Esophagus muscularis mucosa (tissue), 4 donors: ENCODE results near the gene KIF3A. TPM values are rescaled to one million over a fixed set of nuclear protein-coding genes. Genes with fewer than 3 reads are reported as not detected.

Experiments
- DNase-seq: peaks from one replicate; pipeline ENCODE4 v3.0.0-alpha.2; 2017; ENCODE audit errors: extremely low spot score
- H3K27ac ChIP-seq, 4 donors: fragments of 200-600 bp; sonication (generic); replicated peaks in 1 of 4; 1 replicate in 3 of 4; 2 replicates in 1 of 4; pipeline ENCODE4 v1.5.1; 2016 to 2019; ENCODE audit warnings: mild to moderate bottlenecking in 1 of 4
- H3K27me3 ChIP-seq, 4 donors: fragments of 200-600 bp; sonication (generic); one replicate each; pipeline versions ENCODE4 v1.5.1 to v1.6.0; 2016 to 2019
- H3K36me3 ChIP-seq, 4 donors: fragments of 200-600 bp; sonication (generic); one replicate each; pipeline ENCODE4 v1.5.1; 2016 to 2019
- H3K4me1 ChIP-seq, 4 donors: fragments of 200-600 bp; sonication (generic); one replicate each; pipeline ENCODE4 v1.5.1; 2016 to 2019
- H3K4me3 ChIP-seq, 4 donors: fragments of 200-600 bp; sonication (generic); 1 replicate in 2 of 4; 2 replicates in 2 of 4; pipeline ENCODE4 v1.5.1; 2016 to 2019; ENCODE audit warnings: mild to moderate bottlenecking in 4 of 4, moderate library complexity in 1 of 4
- H3K9me3 ChIP-seq, 4 donors: fragments of 200-600 bp; sonication (generic); 1 replicate in 3 of 4; 2 replicates in 1 of 4; pipeline ENCODE4 v1.5.1; 2016 to 2019
- CTCF ChIP-seq, 3 experiments: fragments of 200-600 bp in 2 of 3; fragments of 450-650 bp in 1 of 3; sonication (generic) in 2 of 3; IDR thresholded peaks; one replicate each; pipeline ENCODE4 v1.5.1; 2017 to 2019; ENCODE audit warnings: antibody characterized with exemption in 3 of 3, mild to moderate bottlenecking in 2 of 3, moderate library complexity in 1 of 3
- EP300 ChIP-seq: sonication (generic); formaldehyde crosslinking; IDR thresholded peaks from one replicate; pipeline ENCODE4 v1.6.1; 2017; ENCODE audit warnings: antibody characterized with exemption
- POLR2A ChIP-seq: fragments of 450-650 bp; IDR thresholded peaks from one replicate; pipeline ENCODE4 v1.6.1; 2017; ENCODE audit warnings: antibody characterized with exemption, moderate library complexity, mild to moderate bottlenecking, low read depth
- POLR2AphosphoS5 ChIP-seq, 2 donors: sonication (generic); formaldehyde crosslinking; IDR thresholded peaks; one replicate each; pipeline ENCODE4 v1.6.1; 2017; ENCODE audit warnings: antibody characterized with exemption in 2 of 2
- WGBS: methylation state at CpG from one replicate; pipeline ENCODE4 v1.1.5; 2018; 5-methylcytosine and 5-hydroxymethylcytosine counted together
- intact Hi-C: fragments of 100-400 bp; cut with DNase I; formaldehyde crosslinking; loops from one replicate; pipeline ENCODE4 v1.15.1; 2023
- total RNA-seq, 4 donors: library from RNA; depleted of rRNA; stranded (reverse); fragments of >200 nt; gene quantifications; one replicate each; pipeline versions ENCODE4 v1.1.0 to v1.2.1, GENCODE V29; 2016

Gene KIF3A
- total RNA-seq, 4 donors from 2014 or later, result 5.5 to 9.6 (median 8.3) TPM

GRCh38 chr5:132772291-132773070 is 35.1 kb upstream of the KIF3A start:
- H3K36me3 ChIP-seq, result no peaks in the 10 kb centered on the region
- no peaks in the 10 kb centered on the region for H3K27me3 ChIP-seq
- 50% methylated on average over 2 of the region's 8 CpGs for WGBS
- TF ChIP-seq EP300 (no peak), POLR2A (no peak), POLR2AphosphoS5 (IDR thresholded peaks at IDR 0.05) (no peak), CTCF (IDR thresholded peaks at IDR 0.05) (no peak)
- intact Hi-C loops, result no loop called here
- H3K9me3 ChIP-seq, result no peaks in the 10 kb centered on the region
- peaks cover 68 to 83% (median 78%) of the 10 kb centered on the region in 4 donors for H3K4me1 ChIP-seq
- no peak overlapping the region for H3K4me3 ChIP-seq
- DNase-seq, result no peak
- peak overlapping the region; percentile 31 to 69 (median 54) for H3K27ac ChIP-seq

- DNase-seq, result no peak
- H3K27me3 ChIP-seq, result no peaks in the 10 kb centered on the region
- intact Hi-C loops, result no loop called here
- H3K4me1 ChIP-seq, result peaks cover 77 to 88% (median 85%) of the 10 kb centered on the region in 4 donors
- TF ChIP-seq POLR2AphosphoS5 (IDR thresholded peaks at IDR 0.05), result peak in 1 of 2 donors; percentile 15
- no peak for TF ChIP-seq EP300
- TF ChIP-seq POLR2A, result no peak
- peak overlapping the region; percentile 31 to 69 (median 54) for H3K27ac ChIP-seq
- 50% methylated on average over 7 of the region's 8 CpGs for WGBS
- H3K9me3 ChIP-seq, result no peaks in the 10 kb centered on the region
- no peak overlapping the region for H3K4me3 ChIP-seq
- no peaks in the 10 kb centered on the region for H3K36me3 ChIP-seq
Measured at GRCh38 chr5:132771503-132771998, 34.2 kb upstream of the KIF3A start.

DNA sequence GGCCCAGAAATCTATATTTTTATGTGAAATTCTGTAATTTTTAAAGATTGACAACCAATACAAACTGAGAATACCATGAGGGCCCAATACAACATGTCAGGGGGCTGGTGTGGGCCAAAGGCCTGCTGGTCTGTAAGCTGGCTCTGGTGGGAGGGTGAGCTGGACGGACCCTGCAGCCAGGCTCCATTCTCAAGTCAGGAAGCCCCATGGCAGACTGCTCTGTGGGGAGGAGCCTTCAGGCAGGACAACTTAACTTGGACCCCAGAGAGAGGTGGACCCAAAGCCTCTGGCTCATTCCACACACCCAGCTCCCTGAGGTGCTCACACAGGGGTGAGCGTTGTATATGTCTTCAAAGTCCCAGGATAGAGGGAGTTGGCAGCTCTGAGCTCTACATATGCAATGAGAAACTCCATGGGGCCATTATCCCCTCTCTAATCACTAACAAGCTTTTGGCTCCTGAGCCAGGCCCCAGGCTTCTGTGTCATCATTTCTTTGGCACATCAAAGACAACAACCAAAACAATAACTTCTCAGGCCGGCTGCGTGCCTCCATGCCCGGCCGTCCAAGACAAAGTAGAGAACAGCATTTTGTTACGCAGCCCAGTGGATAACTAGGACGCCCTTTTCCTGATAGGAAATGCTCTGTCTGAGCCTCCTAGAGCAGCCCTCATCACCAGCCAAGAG is 33.3 kb upstream of the KIF3A start:
- Histone ChIP-seq H3K27ac (peak overlapping the region; percentile 9 to 69 (median 54)), H3K36me3 (no peaks in the 10 kb centered on the region), H3K9me3 (no peaks in the 10 kb centered on the region), H3K27me3 (no peaks in the 10 kb centered on the region), H3K4me1 (peaks cover 73 to 88% (median 82%) of the 10 kb centered on the region in 4 donors), H3K4me3 (no peak overlapping the region)
- no peak for DNase-seq
- TF ChIP-seq CTCF (IDR thresholded peaks at IDR 0.05), result no peak
- no peak for TF ChIP-seq POLR2A
- TF ChIP-seq EP300, result no peak
- TF ChIP-seq POLR2AphosphoS5 (IDR thresholded peaks at IDR 0.05), result no peak
- intact Hi-C loops, result no loop called here
- 79% methylated on average over 7 of the region's 8 CpGs for WGBS

- H3K27ac ChIP-seq, result no peak overlapping the region
- peaks cover 62 to 68% (median 64%) of the 10 kb centered on the region in 4 donors for H3K4me1 ChIP-seq
- H3K4me3 ChIP-seq, result no peak overlapping the region
- H3K36me3 ChIP-seq, result peaks cover 14 to 21% (median 20%) of the 10 kb centered on the region in 4 donors
- no peaks in the 10 kb centered on the region for H3K9me3 ChIP-seq
- intact Hi-C loops, result no loop called here
- no peaks in the 10 kb centered on the region for H3K27me3 ChIP-seq
- WGBS, result 97% methylated on average over 3 of the region's 3 CpGs
- TF ChIP-seq EP300 (no peak), POLR2A (no peak), POLR2AphosphoS5 (IDR thresholded peaks at IDR 0.05) (no peak), CTCF (IDR thresholded peaks at IDR 0.05) (no peak)
- DNase-seq, result no peak
Measured at GRCh38 chr5:132768485-132768868, 31.1 kb upstream of the KIF3A start.

- TF ChIP-seq CTCF (IDR thresholded peaks at IDR 0.05) (no peak), EP300 (no peak), POLR2A (no peak), POLR2AphosphoS5 (IDR thresholded peaks at IDR 0.05) (no peak)
- no peak overlapping the region for H3K4me3 ChIP-seq
- DNase-seq, result no peak
- intact Hi-C loops, result no loop called here
- H3K27me3 ChIP-seq, result no peaks in the 10 kb centered on the region
- no peaks in the 10 kb centered on the region for H3K9me3 ChIP-seq
- H3K4me1 ChIP-seq, result peaks cover 49 to 55% (median 51%) of the 10 kb centered on the region in 4 donors
- WGBS, result 67% methylated on average over 2 of the region's 2 CpGs
- H3K27ac ChIP-seq, result peak overlapping the region in 1 of 4 donors; percentile 26
- peaks cover 27 to 35% (median 33%) of the 10 kb centered on the region in 4 donors for H3K36me3 ChIP-seq
Measured at GRCh38 chr5:132767150-132767549, 29.8 kb upstream of the KIF3A start.
